Measurements from ENCODE around the gene FRYL. TPM values are rescaled to one million over a fixed set of nuclear protein-coding genes. Genes with fewer than 3 reads are reported as not detected.

The FRYL gene
- total and polyA plus RNA-seq, 2 of the 8 experiments (the other 6 are each of a cell fraction or from before 2014, with no cell fraction given) = 8.0 to 36.5 TPM

GRCh38 chr4:48778431-48779094 is 1.5 kb downstream of the FRYL start:
- peak overlapping the region; percentile 71 to 73 for H3K4me2 ChIP-seq (ENCODE audit: insufficient read depth in 1 of 2, low read depth in 2 of 2, low read length in 2 of 2)
- H4K5ac ChIP-seq (ENCODE audit: insufficient read length, low read depth, low read length) = no peak overlapping the region
- H3K27ac ChIP-seq (ENCODE audit: low read depth, low read length) = no peak overlapping the region
- H2AK5ac ChIP-seq (ENCODE audit: low read depth, low read length) = no peak overlapping the region
- 25% methylated on average over 8 of the region's 8 CpGs; no CpG with 5 or more reads in 1 of the 2 experiments for WGBS, 2 experiments (ENCODE audit: extremely low coverage in 1 of 2, insufficient coverage in 1 of 2, insufficient read length in 1 of 2, insufficient replicate concordance in 2 of 2, low coverage in 1 of 2, low lambda C conversion rate in 2 of 2, missing lambda C conversion rate in 1 of 2)
- CTCF ChIA-PET (ENCODE audit: partially characterized antibody) = interaction anchor here (1.0 to 1.7 kb wide), 2 partner anchors 11 to 126 kb away, joined by 3 to 7 read pairs; no protein-coding TSS in a partner anchor
- no peaks in the 10 kb centered on the region for H3K36me3 ChIP-seq (ENCODE audit: control insufficient read depth in 2 of 4, insufficient read depth in 4 of 4, low read length in 3 of 4)
- no peaks in the 10 kb centered on the region for H3K9me3 ChIP-seq (ENCODE audit: insufficient read depth in 2 of 2, low read depth in 1 of 2, low read length in 1 of 2)
- H2BK12ac ChIP-seq (ENCODE audit: low read depth, low read length) = no peak overlapping the region
- H3K23ac ChIP-seq (ENCODE audit: insufficient read length) = no peak overlapping the region
- H3K27me3 ChIP-seq (replicated peaks in 1 of 4; ENCODE audit: control insufficient read depth in 3 of 4, extremely low read depth in 1 of 4, insufficient read depth in 3 of 4, low read length in 3 of 4) = no peaks in the 10 kb centered on the region
- H3K4ac ChIP-seq (replicated peaks; ENCODE audit: insufficient read length, low read depth, low read length) = no peak overlapping the region
- H4K8ac ChIP-seq (ENCODE audit: extremely low read depth, insufficient read depth, low read length) = no peak overlapping the region
- peak overlapping the region; percentile 77 to 92 (median 78) for H3K9ac ChIP-seq (replicated peaks in 1 of 4; ENCODE audit: extremely low read depth in 1 of 4, low read depth in 3 of 4, low read length in 3 of 4)
- POLR2A ChIA-PET (ENCODE audit: partially characterized antibody) = interaction anchor here (0.6 to 1.6 kb wide), 5 partner anchors 8 to 65 kb away, joined by 3 to 6 read pairs (median 4); no protein-coding TSS in a partner anchor
- no peak overlapping the region for H3K14ac ChIP-seq (ENCODE audit: insufficient read length)
- H4K20me1 ChIP-seq (replicated peaks in 1 of 2; ENCODE audit: control insufficient read depth in 1 of 2, insufficient read depth in 2 of 2, low read length in 2 of 2) = peaks cover 4 to 5% of the 10 kb centered on the region in 2 experiments
- no peak for FAIRE-seq
- TF ChIP-seq BRCA1 (IDR thresholded peaks at IDR 0.05; ENCODE audit: low read depth, low read length) = no peak
- peak; percentile 44; the same call in 1 of the 2 replicates for TF ChIP-seq CEBPB (IDR thresholded peaks at IDR 0.05; ENCODE audit: low read depth, low read length)
- no peak overlapping the region for H2BK20ac ChIP-seq (ENCODE audit: low read length)
- peak overlapping the region; percentile 65 for H3K56ac ChIP-seq (replicated peaks; ENCODE audit: insufficient read length, low read depth, low read length)
- H3K18ac ChIP-seq (ENCODE audit: extremely low read depth, low read length) = no peak overlapping the region; the same call in 1 of the 2 replicates
- H3K4me1 ChIP-seq (replicated peaks in 1 of 4; ENCODE audit: control insufficient read depth in 3 of 4, insufficient read depth in 4 of 4, low read length in 3 of 4) = peaks cover 0 to 8% (median 2%) of the 10 kb centered on the region in 4 experiments; a peak in 4 of 7 replicates
- DNase-seq (ENCODE audit: low read depth in 1 of 2, low spot score in 2 of 2) = no peak
- H3K79me2 ChIP-seq (ENCODE audit: control insufficient read depth in 1 of 2, insufficient read depth in 2 of 2, low read length in 2 of 2) = peaks cover 4 to 56% of the 10 kb centered on the region in 2 experiments
- H2AFZ ChIP-seq (ENCODE audit: low read length) = no peak overlapping the region; the same call in 1 of the 2 replicates
- no peak overlapping the region for H2BK15ac ChIP-seq (ENCODE audit: low read length)
- peaks cover 3% of the 10 kb centered on the region; the same call in 1 of the 2 replicates for H3K79me1 ChIP-seq (ENCODE audit: low read depth, low read length)
- H4K91ac ChIP-seq (replicated peaks; ENCODE audit: insufficient read length, low read length) = no peak overlapping the region
- H3K4me3 ChIP-seq (ENCODE audit: extremely low read depth in 1 of 4, insufficient read depth in 2 of 4, low read depth in 3 of 4, low read length in 4 of 4) = peak overlapping the region; percentile 82 to 92 (median 84)
- H3K23me2 ChIP-seq (ENCODE audit: low read depth, low read length) = peaks cover 6% of the 10 kb centered on the region
- no peak overlapping the region for H2BK120ac ChIP-seq (replicated peaks; ENCODE audit: low read depth, low read length)
- H2BK5ac ChIP-seq (ENCODE audit: low read depth, low read length) = no peak overlapping the region; the same call in 1 of the 2 replicates

All from H1 (cell line).